WTC11 (cell line): ENCODE results near the gene NATD1. TPM values are rescaled to one million over a fixed set of nuclear protein-coding genes. Genes with fewer than 3 reads are reported as not detected.

Experiments used
- ATAC-seq: fragments of 200-7000 bp; cut with Tn5 transposase; 2 replicates; pipeline ENCODE4 v1.10.0; 2021; ENCODE audit warnings: mild to moderate bottlenecking, moderate library complexity
- CTCF ChIA-PET: fragments of 300-600 bp; sonication (Branson Sonifier 250); formaldehyde crosslinking; loops from one replicate; lab custom pipeline; 2021; ENCODE audit warnings: antibody characterized with exemption; lab: Charles Lee
- POLR2A ChIA-PET: fragments of 350-600 bp; sonication (Branson Sonifier 250); formaldehyde crosslinking; loops from one replicate; lab custom pipeline; 2021; ENCODE audit warnings: antibody characterized with exemption; lab: Charles Lee
- DNase-seq: peaks from one replicate; pipeline ENCODE4 v3.0.0; 2021; ENCODE audit warnings: low spot score
- H3K27ac Mint-ChIP-seq: 2 replicates; pipeline ENCODE4 v1.8.0; 2021; ENCODE audit warnings: mixed read lengths
- H3K27me3 Mint-ChIP-seq: 2 replicates; pipeline ENCODE4 v1.8.0; 2021; ENCODE audit warnings: low read depth, mild to moderate bottlenecking, moderate library complexity, mixed read lengths
- H3K36me3 Mint-ChIP-seq: 2 replicates; pipeline ENCODE4 v1.8.0; 2021; ENCODE audit warnings: mixed read lengths
- H3K4me1 Mint-ChIP-seq: 2 replicates; pipeline ENCODE4 v1.8.0; 2022; ENCODE audit warnings: mixed read lengths
- H3K4me3 Mint-ChIP-seq: 2 replicates; pipeline ENCODE4 v1.8.0; 2021; ENCODE audit warnings: mild to moderate bottlenecking, moderate library complexity, mixed read lengths
- H3K9me3 Mint-ChIP-seq: 2 replicates; pipeline ENCODE4 v1.8.0; 2021; ENCODE audit warnings: mixed read lengths
- ARID4B ChIP-seq: sonication (generic); formaldehyde crosslinking; IDR thresholded peaks from 2 replicates; pipeline ENCODE4 v1.8.0; 2023; ENCODE audit warnings: missing genetic modification reagents, mild to moderate bottlenecking, borderline replicate concordance
- ATF6 ChIP-seq: sonication (generic); formaldehyde crosslinking; IDR thresholded peaks from 2 replicates; pipeline ENCODE4 v1.8.1; 2023; ENCODE audit warnings: mild to moderate bottlenecking, missing genetic modification reagents
- EMX1 ChIP-seq: fragments of 250-450 bp; sonication (Bioruptor Pico); IDR thresholded peaks from 2 replicates; pipeline ENCODE4 v1.8.0; 2021; ENCODE audit warnings: mild to moderate bottlenecking
- ERG ChIP-seq: fragments of 250-450 bp; sonication (Bioruptor Pico); IDR thresholded peaks from 2 replicates; pipeline ENCODE4 v1.8.0; 2021; ENCODE audit warnings: mild to moderate bottlenecking
- FOXP4 ChIP-seq: sonication (generic); formaldehyde crosslinking; IDR thresholded peaks from 2 replicates; pipeline ENCODE4 v1.8.0; 2022; ENCODE audit warnings: mild to moderate bottlenecking, missing genetic modification reagents
- IRF2 ChIP-seq: sonication (generic); formaldehyde crosslinking; IDR thresholded peaks from 2 replicates; pipeline ENCODE4 v1.8.0; 2022; ENCODE audit warnings: low read depth, missing genetic modification reagents, borderline replicate concordance
- JUN ChIP-seq: sonication (generic); formaldehyde crosslinking; IDR thresholded peaks from 2 replicates; pipeline ENCODE4 v1.8.0; 2023; ENCODE audit warnings: mild to moderate bottlenecking, missing genetic modification reagents
- KAT7 ChIP-seq: sonication (generic); formaldehyde crosslinking; IDR thresholded peaks from 2 replicates; pipeline ENCODE4 v1.8.1; 2023; ENCODE audit warnings: missing genetic modification reagents, mild to moderate bottlenecking, borderline replicate concordance
- MXD4 ChIP-seq: fragments of 250-450 bp; sonication (Bioruptor Pico); IDR thresholded peaks from 2 replicates; pipeline ENCODE4 v1.8.0; 2021; ENCODE audit warnings: mild to moderate bottlenecking, moderate library complexity, borderline replicate concordance
- NFATC4 ChIP-seq: fragments of 250-450 bp; sonication (Bioruptor Pico); IDR thresholded peaks from 2 replicates; pipeline ENCODE4 v1.9.0; 2021; ENCODE audit warnings: mild to moderate bottlenecking
- PREB ChIP-seq: sonication (generic); formaldehyde crosslinking; IDR thresholded peaks from 2 replicates; pipeline ENCODE4 v1.8.1; 2022; ENCODE audit warnings: mild to moderate bottlenecking, missing genetic modification reagents, moderate library complexity, borderline replicate concordance
- SOX15 ChIP-seq: fragments of 250-450 bp; sonication (Bioruptor Pico); IDR thresholded peaks from 2 replicates; pipeline ENCODE4 v1.9.0; 2021; ENCODE audit warnings: mild to moderate bottlenecking
- USF1 ChIP-seq: sonication (generic); formaldehyde crosslinking; IDR thresholded peaks from 2 replicates; pipeline ENCODE4 v1.8.0; 2022; ENCODE audit warnings: mild to moderate bottlenecking, missing genetic modification reagents
- ZNF263 ChIP-seq: sonication (generic); formaldehyde crosslinking; IDR thresholded peaks from 2 replicates; pipeline ENCODE4 v1.8.1; 2022; ENCODE audit warnings: low read depth, mild to moderate bottlenecking, moderate library complexity, missing genetic modification reagents
- ZNF317 ChIP-seq: sonication (generic); formaldehyde crosslinking; IDR thresholded peaks from 2 replicates; pipeline ENCODE4 v1.8.1; 2023; ENCODE audit warnings: low read depth, mild to moderate bottlenecking, moderate library complexity, missing genetic modification reagents, borderline replicate concordance
- total RNA-seq: library from RNA; stranded (reverse); gene quantifications from 3 replicates; pipeline ENCODE4 v1.2.3, GENCODE V29; 2021

NATD1 gene
- total RNA-seq, 1 experiment from 2014 or later = 10.1 TPM

GRCh38 chr17:21297597-21297996 is 44.4 kb upstream of the NATD1 start (continued):
- TF ChIP-seq ERG (no peak), PREB (CRISPR knock-in tag) (no peak), ATF6 (CRISPR knock-in tag) (no peak), USF1 (CRISPR knock-in tag) (no peak), ZNF263 (CRISPR knock-in tag) (no peak), JUN (CRISPR knock-in tag) (no peak)

- DNase-seq = no peak
- no peak for TF ChIP-seq EMX1 (CRISPR knock-in tag)
- TF ChIP-seq ARID4B (CRISPR knock-in tag) = no peak
- no peak for TF ChIP-seq MXD4 (CRISPR knock-in tag)
- no peak for TF ChIP-seq KAT7 (CRISPR knock-in tag)
- no peak for TF ChIP-seq ZNF317 (CRISPR knock-in tag)
- no peak for TF ChIP-seq IRF2 (CRISPR knock-in tag)
- TF ChIP-seq SOX15 (CRISPR knock-in tag) = no peak
- TF ChIP-seq FOXP4 (CRISPR knock-in tag) = no peak
- no peak for TF ChIP-seq NFATC4
- TF ChIP-seq, all 79 proteins: peak for 0
- Mint-ChIP-seq H3K4me1 (no peaks in the 10 kb centered on the region), H3K27ac (no peak overlapping the region), H3K4me3 (no peak overlapping the region), H3K36me3 (peaks cover 53% of the 10 kb centered on the region), H3K27me3 (peaks cover 3% of the 10 kb centered on the region; the same call in 1 of the 2 replicates), H3K9me3 (peaks cover 15% of the 10 kb centered on the region)
- ChIA-PET POLR2A (no interaction called here), CTCF (interaction anchor here (0.5 to 1.5 kb wide), 4 partner anchors 9 to 90 kb away, joined by 3 to 5 read pairs (median 3); no protein-coding TSS in a partner anchor)
- ATAC-seq = no peak
Measured at GRCh38 chr17:21297026-21297520, 43.9 kb upstream of the NATD1 start.
